ENCODE measurements around the gene MYMX. TPM values are rescaled to one million over a fixed set of nuclear protein-coding genes. Genes with fewer than 3 reads are reported as not detected.
A peak's percentile ranks its signal among the peaks of the same experiment; 100 is the strongest.

Gene MYMX
- total RNA-seq, 1 experiment from 2014 or later, result 1.8 TPM

- TF ChIP-seq REST (IDR thresholded peaks at IDR 0.05; ENCODE audit: insufficient read depth in 1 of 2, low read depth in 2 of 2, low read length in 1 of 2), result no peak
- TF ChIP-seq TCF7L2 (IDR thresholded peaks at IDR 0.05; ENCODE audit: low read depth, low read length), result no peak
- no peak for TF ChIP-seq CTCF (IDR thresholded peaks at IDR 0.05)
- TF ChIP-seq POLR2AphosphoS5 (IDR thresholded peaks at IDR 0.05; ENCODE audit: low read depth, low read length), result peak; percentile 52
- no peak for TF ChIP-seq SIN3A (IDR thresholded peaks at IDR 0.05; ENCODE audit: borderline replicate concordance, insufficient read depth, low read depth, low read length)
- intact Hi-C loops (cut with micrococcal nuclease; ENCODE audit: unreplicated experiment), result loop anchor here (10.0 kb wide), 1 partner anchor 156 kb away; no protein-coding TSS in a partner anchor
- Histone ChIP-seq H3K9me3 (ENCODE audit: control insufficient read depth, insufficient read depth, low read depth, low read length) (no peaks in the 10 kb centered on the region), H3K4me3 (ENCODE audit: low read depth in 2 of 2, low read length in 2 of 2) (peak overlapping the region in 1 of 2 experiments; percentile 3; a peak in 2 of 4 replicates), H3K27ac (ENCODE audit: low read length) (peak overlapping the region; percentile 68), H3K36me3 (ENCODE audit: control insufficient read depth, insufficient read depth, low read length) (peaks cover 63% of the 10 kb centered on the region), H3K4me1 (ENCODE audit: control insufficient read depth, insufficient read depth, low read length) (peaks cover 53% of the 10 kb centered on the region), H3K27me3 (ENCODE audit: control insufficient read depth, insufficient read depth, low read length) (no peaks in the 10 kb centered on the region)
- ChIA-PET POLR2A (no interaction called here), CTCF (no interaction called here)
- no peak for DNase-seq (ENCODE audit: low read depth, low spot score)
- no TSS peak for BruUV-seq (replicated peaks)
- ATAC-seq, result no peak
- in situ Hi-C loops (cut with HindIII; ENCODE audit: low pct_unique_long_range_greater_than_20kb, low sequenced_read_pairs), result no loop called here
Measured at GRCh38 chr6:44250718-44251123, 34.0 kb downstream of the MYMX start.

- H3K27ac ChIP-seq (ENCODE audit: low read length), result peak overlapping the region; percentile 68
- in situ Hi-C loops (cut with HindIII; ENCODE audit: low pct_unique_long_range_greater_than_20kb, low sequenced_read_pairs) (no loop called here), intact Hi-C loops (cut with micrococcal nuclease; ENCODE audit: unreplicated experiment) (loop anchor here (10.0 kb wide), 1 partner anchor 157 kb away; no protein-coding TSS in a partner anchor)
- TF ChIP-seq CTCF (IDR thresholded peaks at IDR 0.05) (no peak), POLR2AphosphoS5 (IDR thresholded peaks at IDR 0.05; ENCODE audit: low read depth, low read length) (no peak), SIN3A (IDR thresholded peaks at IDR 0.05; ENCODE audit: borderline replicate concordance, insufficient read depth, low read depth, low read length) (no peak), REST (IDR thresholded peaks at IDR 0.05; ENCODE audit: insufficient read depth in 1 of 2, low read depth in 2 of 2, low read length in 1 of 2) (no peak), TCF7L2 (IDR thresholded peaks at IDR 0.05; ENCODE audit: low read depth, low read length) (no peak)
- H3K36me3 ChIP-seq (ENCODE audit: control insufficient read depth, insufficient read depth, low read length), result peaks cover 62% of the 10 kb centered on the region
- peaks cover 57% of the 10 kb centered on the region for H3K4me1 ChIP-seq (ENCODE audit: control insufficient read depth, insufficient read depth, low read length)
- CTCF ChIA-PET, result no interaction called here
- DNase-seq (ENCODE audit: low read depth, low spot score) (no peak), ATAC-seq (no peak)
- BruUV-seq (replicated peaks), result no TSS peak
- H3K27me3 ChIP-seq (ENCODE audit: control insufficient read depth, insufficient read depth, low read length), result no peaks in the 10 kb centered on the region
- H3K4me3 ChIP-seq (ENCODE audit: low read depth in 2 of 2, low read length in 2 of 2), result no peak overlapping the region
- no peaks in the 10 kb centered on the region for H3K9me3 ChIP-seq (ENCODE audit: control insufficient read depth, insufficient read depth, low read depth, low read length)
- POLR2A ChIA-PET, result no interaction called here
Measured at GRCh38 chr6:44251576-44252524, 35.1 kb downstream of the MYMX start.
